H1 (cell line): ENCODE data around the gene SPATS2L. TPM values are rescaled to one million over a fixed set of nuclear protein-coding genes. Genes with fewer than 3 reads are reported as not detected.

ENCODE experiments used
- CTCF ChIA-PET: fragments of 300-600 bp; sonication (Branson Sonifier 250); formaldehyde crosslinking; loops from one replicate; lab custom pipeline; 2021; ENCODE audit not compliant: partially characterized antibody; lab: Charles Lee
- POLR2A ChIA-PET: fragments of 300-600 bp; sonication (Branson Sonifier 250); formaldehyde crosslinking; loops from one replicate; lab custom pipeline; 2021; ENCODE audit warnings: inconsistent platforms; ENCODE audit not compliant: partially characterized antibody; lab: Charles Lee
- DNase-seq, 2 experiments: peaks; one replicate each; pipeline versions ENCODE4 v3.0.0 to v3.0.0-alpha.2; 2010 to 2022; ENCODE audit warnings: low spot score in 2 of 2, low read depth in 1 of 2, mixed read lengths in 1 of 2
- FAIRE-seq: peaks from 2 replicates; lab custom pipeline; 2011; peaks lifted over from hg19 to GRCh38; lab: Jason Lieb, UNC
- H2AFZ ChIP-seq: 2 replicates; pipeline ENCODE4 v1.8.1; 2012; ENCODE audit warnings: low read length, inconsistent platforms
- H2AK5ac ChIP-seq: 2 replicates; pipeline ENCODE4 v1.6.1; 2013; ENCODE audit warnings: low read depth, low read length
- H2BK120ac ChIP-seq: replicated peaks from 2 replicates; pipeline ENCODE3; 2013; ENCODE audit warnings: low read depth, low read length, inconsistent platforms
- H2BK12ac ChIP-seq: 2 replicates; pipeline ENCODE4 v1.6.1; 2013; ENCODE audit warnings: low read depth, low read length
- H2BK15ac ChIP-seq: 2 replicates; pipeline ENCODE4 v1.6.1; 2013; ENCODE audit warnings: low read length
- H2BK20ac ChIP-seq: 2 replicates; pipeline ENCODE4 v1.6.1; 2013; ENCODE audit warnings: low read length
- H2BK5ac ChIP-seq: 2 replicates; pipeline ENCODE4 v1.6.1; 2013; ENCODE audit warnings: low read depth, low read length
- H3K14ac ChIP-seq: 2 replicates; pipeline ENCODE4 v1.6.1; 2013; ENCODE audit warnings: inconsistent platforms; ENCODE audit not compliant: insufficient read length
- H3K18ac ChIP-seq: 2 replicates; pipeline ENCODE4 v1.6.1; 2013; ENCODE audit warnings: low read length; ENCODE audit errors: extremely low read depth
- H3K23ac ChIP-seq: 2 replicates; pipeline ENCODE4 v1.6.1; 2013; ENCODE audit warnings: inconsistent platforms; ENCODE audit not compliant: insufficient read length
- H3K23me2 ChIP-seq: 2 replicates; pipeline ENCODE4 v1.6.1; 2013; ENCODE audit warnings: low read depth, low read length
- H3K27ac ChIP-seq: 2 replicates; pipeline ENCODE4 v1.6.1; 2011; ENCODE audit warnings: low read depth, low read length, inconsistent platforms
- H3K27me3 ChIP-seq, 4 experiments: replicated peaks in 1 of 4; 1 replicate in 1 of 4; 2 replicates in 3 of 4; pipeline versions ENCODE4 v1.6.1 to v1.8.1; 2011 to 2013; ENCODE audit warnings: low read length in 3 of 4, mild to moderate bottlenecking in 3 of 4, inconsistent platforms in 2 of 4, mixed read lengths in 2 of 4, moderate library complexity in 1 of 4; ENCODE audit not compliant: control insufficient read depth in 3 of 4, insufficient read depth in 3 of 4; ENCODE audit errors: extremely low read depth in 1 of 4
- H3K36me3 ChIP-seq, 4 experiments: 2 replicates each; pipeline versions ENCODE4 v1.6.1 to v1.8.1; 2011 to 2013; ENCODE audit warnings: mild to moderate bottlenecking in 4 of 4, low read length in 3 of 4, moderate library complexity in 2 of 4, control low read depth in 1 of 4, inconsistent platforms in 1 of 4; ENCODE audit not compliant: insufficient read depth in 4 of 4, control insufficient read depth in 2 of 4
- H3K4ac ChIP-seq: replicated peaks from 2 replicates; pipeline ENCODE3; 2013; ENCODE audit warnings: low read length, low read depth, mixed read lengths, inconsistent platforms; ENCODE audit not compliant: insufficient read length
- H3K4me1 ChIP-seq, 4 experiments: replicated peaks in 1 of 4; 1 replicate in 1 of 4; 2 replicates in 3 of 4; pipeline versions ENCODE4 v1.6.1 to v1.8.1; 2011 to 2013; ENCODE audit warnings: low read length in 3 of 4, inconsistent platforms in 2 of 4, mixed read lengths in 1 of 4; ENCODE audit not compliant: insufficient read depth in 4 of 4, control insufficient read depth in 3 of 4
- H3K4me2 ChIP-seq, 2 experiments: 2 replicates each; pipeline versions ENCODE4 v1.6.1 to v1.8.1; 2011 to 2013; ENCODE audit warnings: low read depth in 2 of 2, low read length in 2 of 2, control low read depth in 1 of 2, inconsistent platforms in 1 of 2, mild to moderate bottlenecking in 1 of 2; ENCODE audit not compliant: insufficient read depth in 1 of 2
- H3K4me3 ChIP-seq, 4 experiments: fragments of 200-600, 300-600 bp in 1 of 4; sonication (generic), shearing (Covaris generic), sonication (Bioruptor Twin) in 1 of 4; 2 replicates each; pipeline versions ENCODE4 v1.5.1 to v1.8.1; 2011 to 2016; ENCODE audit warnings: low read length in 4 of 4, low read depth in 3 of 4, control low read depth in 2 of 4, inconsistent platforms in 2 of 4, mild to moderate bottlenecking in 2 of 4, mixed read lengths in 1 of 4, moderate library complexity in 1 of 4; ENCODE audit not compliant: insufficient read depth in 2 of 4; ENCODE audit errors: extremely low read depth in 1 of 4
- H3K56ac ChIP-seq: replicated peaks from 2 replicates; pipeline ENCODE3; 2013; ENCODE audit warnings: low read depth, mild to moderate bottlenecking, mixed read lengths, low read length, inconsistent platforms; ENCODE audit not compliant: insufficient read length
- H3K79me1 ChIP-seq: 2 replicates; pipeline ENCODE4 v1.6.1; 2013; ENCODE audit warnings: low read depth, low read length, control low read depth
- H3K79me2 ChIP-seq, 2 experiments: 2 replicates each; pipeline versions ENCODE4 v1.6.1 to v1.8.1; 2012 to 2013; ENCODE audit warnings: low read length in 2 of 2, mild to moderate bottlenecking in 2 of 2, inconsistent platforms in 1 of 2; ENCODE audit not compliant: insufficient read depth in 2 of 2, control insufficient read depth in 1 of 2
- H3K9ac ChIP-seq, 4 experiments: replicated peaks in 1 of 4; 1 replicate in 1 of 4; 2 replicates in 3 of 4; pipeline versions ENCODE4 v1.6.1 to v1.8.1; 2011 to 2013; ENCODE audit warnings: low read depth in 3 of 4, low read length in 3 of 4, control low read depth in 2 of 4, mild to moderate bottlenecking in 2 of 4, moderate library complexity in 2 of 4, inconsistent platforms in 1 of 4; ENCODE audit errors: extremely low read depth in 1 of 4
- H3K9me3 ChIP-seq, 2 experiments: 2 replicates each; pipeline versions ENCODE4 v1.6.1 to v1.8.1; 2012 to 2013; ENCODE audit warnings: mild to moderate bottlenecking in 2 of 2, moderate library complexity in 2 of 2, control low read depth in 1 of 2, inconsistent platforms in 1 of 2, low read depth in 1 of 2, low read length in 1 of 2, mixed read lengths in 1 of 2; ENCODE audit not compliant: insufficient read depth in 2 of 2
- H4K20me1 ChIP-seq, 2 experiments: replicated peaks in 1 of 2; 2 replicates each; pipeline versions ENCODE3 to v1.8.1; 2011 to 2013; ENCODE audit warnings: inconsistent platforms in 2 of 2, low read length in 2 of 2, mild to moderate bottlenecking in 1 of 2; ENCODE audit not compliant: insufficient read depth in 2 of 2, control insufficient read depth in 1 of 2
- H4K5ac ChIP-seq: 2 replicates; pipeline ENCODE4 v1.6.1; 2013; ENCODE audit warnings: low read length, low read depth, mixed read lengths, inconsistent platforms; ENCODE audit not compliant: insufficient read length
- H4K8ac ChIP-seq: 2 replicates; pipeline ENCODE4 v1.8.0; 2013; ENCODE audit warnings: mild to moderate bottlenecking, moderate library complexity, low read length, inconsistent platforms; ENCODE audit not compliant: insufficient read depth; ENCODE audit errors: extremely low read depth
- H4K91ac ChIP-seq: replicated peaks from 2 replicates; pipeline ENCODE3; 2013; ENCODE audit warnings: low read length, mixed read lengths, inconsistent platforms; ENCODE audit not compliant: insufficient read length
- CTBP2 ChIP-seq: IDR thresholded peaks from 2 replicates; pipeline ENCODE4 v1.7.0; 2011; ENCODE audit warnings: borderline replicate concordance, mild to moderate bottlenecking, moderate library complexity, mixed read lengths, low read length; ENCODE audit not compliant: insufficient read depth, insufficient read length
- EZH2 ChIP-seq: fragments of 200-600 bp; sonication (generic); IDR thresholded peaks from 2 replicates; pipeline ENCODE4 v1.7.1; 2012; ENCODE audit warnings: low read depth, mild to moderate bottlenecking, moderate library complexity, low read length, inconsistent platforms; ENCODE audit not compliant: severe bottlenecking
- FOSL1 ChIP-seq: IDR thresholded peaks from 2 replicates; pipeline ENCODE4 v1.6.1; 2011; ENCODE audit warnings: mild to moderate bottlenecking, low read depth, low read length, moderate library complexity; ENCODE audit not compliant: insufficient read depth
- GABPA ChIP-seq: IDR thresholded peaks from 2 replicates; pipeline ENCODE4 v1.6.1; 2011; ENCODE audit warnings: mild to moderate bottlenecking, low read length, moderate library complexity, borderline replicate concordance; ENCODE audit not compliant: insufficient read depth
- SIX5 ChIP-seq: IDR thresholded peaks from 2 replicates; pipeline ENCODE4 v1.6.1; 2011; ENCODE audit warnings: mild to moderate bottlenecking, low read depth, low read length
- SP1 ChIP-seq: IDR thresholded peaks from 2 replicates; pipeline ENCODE4 v1.6.1; 2011; ENCODE audit warnings: low read depth, low read length
- WGBS, 2 experiments: shearing (Covaris generic) in 1 of 2; methylation state at CpG; one replicate each; pipeline versions ENCODE4 v1.1.6 to v1.1.7; 2013 to 2015; ENCODE audit warnings: low lambda C conversion rate in 2 of 2, mixed read lengths in 2 of 2, inconsistent platforms in 1 of 2, low coverage in 1 of 2, missing lambda C conversion rate in 1 of 2; ENCODE audit not compliant: insufficient replicate concordance in 2 of 2, insufficient coverage in 1 of 2, insufficient read length in 1 of 2; ENCODE audit errors: extremely low coverage in 1 of 2, missing lambda C conversion rate in 1 of 2; 5-methylcytosine and 5-hydroxymethylcytosine counted together
- polyA plus RNA-seq, 7 experiments: library from polyadenylated mRNA; depleted of rRNA in 3 of 7; stranded (reverse) in 5 of 7; unstranded in 2 of 7; fragments of >200 nt in 5 of 7; fragments of 200-250 nt in 2 of 7; gene quantifications; 1 replicate in 5 of 7; 2 replicates in 1 of 7; 4 replicates in 1 of 7; pipeline versions ENCODE4 v1.2.1 to v1.2.3, GENCODE V29; 2011 to 2013; ENCODE audit warnings: missing spikeins in 2 of 7, mixed read lengths in 2 of 7
- total RNA-seq: library from RNA; stranded (reverse); fragmentation: NEBNext Ultra II Directional; extraction: Animal tissue kit (Norgen Biotek cat#: 25700); gene quantifications from 2 replicates; pipeline ENCODE4 v1.2.1, GENCODE V29; 2021
- TF ChIP-seq, protein P1 (sequence below), 3 experiments: IDR thresholded peaks; 1 replicate in 2 of 3; 2 replicates in 1 of 3; pipeline versions ENCODE4 v1.5.1 to v1.6.1; 2011; ENCODE audit warnings: low read length in 3 of 3, mild to moderate bottlenecking in 3 of 3, inconsistent platforms in 2 of 3, low read depth in 1 of 3, moderate library complexity in 1 of 3; ENCODE audit not compliant: insufficient read depth in 1 of 3; ENCODE audit errors: control extremely low read depth in 1 of 3

The SPATS2L gene
- total and polyA plus RNA-seq, 2 of the 8 experiments (the other 6 are each of a cell fraction or from before 2014, with no cell fraction given), result 67.3 to 189 TPM

DNA sequence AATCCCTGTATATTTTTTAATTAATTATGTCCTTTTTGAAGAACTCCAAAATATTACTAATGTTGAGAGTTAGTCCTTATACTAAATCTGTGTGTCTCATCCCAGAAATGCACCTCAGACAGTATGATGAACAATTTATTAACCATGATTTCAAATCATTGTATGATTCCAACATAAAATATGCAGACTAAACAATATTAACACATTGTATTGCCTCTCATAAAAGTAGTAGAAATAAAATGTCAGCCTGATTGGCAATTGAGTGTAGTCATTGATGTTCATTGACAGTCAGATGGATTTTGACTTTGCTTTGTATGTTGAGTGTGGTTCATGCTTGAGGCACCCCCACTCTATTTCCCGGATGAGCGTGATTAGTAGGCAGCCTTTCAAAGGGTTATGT lies 145.9 kb downstream of the SPATS2L start:
- no peak for TF ChIP-seq EZH2
- TF ChIP-seq SP1, result no peak
- TF ChIP-seq FOSL1, result no peak
- TF ChIP-seq CTBP2, result no peak
- no peak for TF ChIP-seq SIX5
- no peak for TF ChIP-seq GABPA
- TF ChIP-seq, protein P1, sequence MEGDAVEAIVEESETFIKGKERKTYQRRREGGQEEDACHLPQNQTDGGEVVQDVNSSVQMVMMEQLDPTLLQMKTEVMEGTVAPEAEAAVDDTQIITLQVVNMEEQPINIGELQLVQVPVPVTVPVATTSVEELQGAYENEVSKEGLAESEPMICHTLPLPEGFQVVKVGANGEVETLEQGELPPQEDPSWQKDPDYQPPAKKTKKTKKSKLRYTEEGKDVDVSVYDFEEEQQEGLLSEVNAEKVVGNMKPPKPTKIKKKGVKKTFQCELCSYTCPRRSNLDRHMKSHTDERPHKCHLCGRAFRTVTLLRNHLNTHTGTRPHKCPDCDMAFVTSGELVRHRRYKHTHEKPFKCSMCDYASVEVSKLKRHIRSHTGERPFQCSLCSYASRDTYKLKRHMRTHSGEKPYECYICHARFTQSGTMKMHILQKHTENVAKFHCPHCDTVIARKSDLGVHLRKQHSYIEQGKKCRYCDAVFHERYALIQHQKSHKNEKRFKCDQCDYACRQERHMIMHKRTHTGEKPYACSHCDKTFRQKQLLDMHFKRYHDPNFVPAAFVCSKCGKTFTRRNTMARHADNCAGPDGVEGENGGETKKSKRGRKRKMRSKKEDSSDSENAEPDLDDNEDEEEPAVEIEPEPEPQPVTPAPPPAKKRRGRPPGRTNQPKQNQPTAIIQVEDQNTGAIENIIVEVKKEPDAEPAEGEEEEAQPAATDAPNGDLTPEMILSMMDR (IDR thresholded peaks at IDR 0.05; ENCODE audit: control extremely low read depth in 1 of 3, insufficient read depth in 1 of 3, low read depth in 1 of 3, low read length in 3 of 3), result no peak
- H3K36me3 ChIP-seq, result peaks cover 2 to 29% (median 13%) of the 10 kb centered on the region in 4 experiments; a peak in 6 of 8 replicates
- no peak overlapping the region for H3K56ac ChIP-seq
- H3K14ac ChIP-seq, result no peak overlapping the region
- H3K27me3 ChIP-seq, result no peaks in the 10 kb centered on the region
- H2BK120ac ChIP-seq, result no peak overlapping the region
- H4K91ac ChIP-seq, result no peak overlapping the region
- DNase-seq (no peak), FAIRE-seq (no peak)
- H2AK5ac ChIP-seq, result no peak overlapping the region
- ChIA-PET POLR2A (no interaction called here), CTCF (no interaction called here)
- no peak overlapping the region for H2AFZ ChIP-seq
- H3K4me2 ChIP-seq, result no peak overlapping the region
- H3K9me3 ChIP-seq, result no peaks in the 10 kb centered on the region
- no peak overlapping the region for H3K4me3 ChIP-seq
- no peaks in the 10 kb centered on the region for H3K79me1 ChIP-seq
- H3K27ac ChIP-seq, result no peak overlapping the region
- H2BK15ac ChIP-seq, result no peak overlapping the region
- no peak overlapping the region for H2BK12ac ChIP-seq
- no peak overlapping the region for H2BK20ac ChIP-seq
- no peak overlapping the region for H3K9ac ChIP-seq
- peaks cover 0 to 3% of the 10 kb centered on the region in 2 experiments for H4K20me1 ChIP-seq
- H3K79me2 ChIP-seq, result no peaks in the 10 kb centered on the region
- peaks cover 0 to 4% (median 1%) of the 10 kb centered on the region in 4 experiments; a peak in 3 of 7 replicates for H3K4me1 ChIP-seq
- H2BK5ac ChIP-seq, result no peak overlapping the region
- H3K23me2 ChIP-seq, result no peaks in the 10 kb centered on the region
- H3K23ac ChIP-seq, result no peak overlapping the region
- no peak overlapping the region for H3K4ac ChIP-seq
- no peak overlapping the region for H3K18ac ChIP-seq
- H4K5ac ChIP-seq, result no peak overlapping the region
- H4K8ac ChIP-seq, result no peak overlapping the region
- WGBS, 2 experiments, result 86% methylated on average over 2 of the region's 2 CpGs; no CpG with 5 or more reads in 1 of the 2 experiments
